ENCODE data around the gene GRM1.

Gene GRM1

GRCh38 chr6:146041282-146041681 is 12.4 kb downstream of the GRM1 start:
- Histone ChIP-seq H3K9me3 (peaks cover 0 to 23% (median 11%) of the 10 kb centered on the region in 3 donors), H3K4me3 (no peak overlapping the region), H3K27ac (no peak overlapping the region), H3K27me3 (no peaks in the 10 kb centered on the region), H3K36me3 (no peaks in the 10 kb centered on the region), H3K4me1 (no peaks in the 10 kb centered on the region)
- intact Hi-C loops (cut with DNase I; ENCODE audit: low total_unique reads), result no loop called here
- no peak for DNase-seq
- TF ChIP-seq CTCF (IDR thresholded peaks at IDR 0.05), result no peak

GRCh38 chr6:146047371-146047770 is 18.5 kb downstream of the GRM1 start:
- H3K4me1 ChIP-seq, result no peaks in the 10 kb centered on the region
- no peak overlapping the region for H3K4me3 ChIP-seq
- no peaks in the 10 kb centered on the region for H3K36me3 ChIP-seq
- H3K27ac ChIP-seq, result no peak overlapping the region
- no peak for TF ChIP-seq CTCF (IDR thresholded peaks at IDR 0.05)
- intact Hi-C loops (cut with DNase I; ENCODE audit: low total_unique reads), result no loop called here
- no peak for DNase-seq
- H3K9me3 ChIP-seq, result no peaks in the 10 kb centered on the region
- H3K27me3 ChIP-seq, result no peaks in the 10 kb centered on the region

- Histone ChIP-seq H3K4me3 (no peak overlapping the region), H3K27me3 (no peaks in the 10 kb centered on the region), H3K36me3 (no peaks in the 10 kb centered on the region), H3K9me3 (no peaks in the 10 kb centered on the region), H3K4me1 (no peaks in the 10 kb centered on the region), H3K27ac (no peak overlapping the region)
- intact Hi-C loops (cut with DNase I; ENCODE audit: low total_unique reads), result no loop called here
- TF ChIP-seq CTCF (IDR thresholded peaks at IDR 0.05), result no peak
- no peak for DNase-seq
Observed at GRCh38 chr6:146050168-146050567, 21.3 kb downstream of the GRM1 start.

- Histone ChIP-seq H3K27ac (no peak overlapping the region), H3K4me3 (no peak overlapping the region), H3K4me1 (no peaks in the 10 kb centered on the region), H3K9me3 (no peaks in the 10 kb centered on the region), H3K36me3 (no peaks in the 10 kb centered on the region), H3K27me3 (no peaks in the 10 kb centered on the region)
- no peak for TF ChIP-seq CTCF (IDR thresholded peaks at IDR 0.05)
- intact Hi-C loops (cut with DNase I; ENCODE audit: low total_unique reads), result no loop called here
- DNase-seq, result no peak
Observed at GRCh38 chr6:146056506-146056905, 27.6 kb downstream of the GRM1 start.

- no peaks in the 10 kb centered on the region for H3K4me1 ChIP-seq
- TF ChIP-seq CTCF (IDR thresholded peaks at IDR 0.05), result no peak
- intact Hi-C loops (cut with DNase I; ENCODE audit: low total_unique reads), result no loop called here
- DNase-seq, result no peak
- H3K9me3 ChIP-seq, result no peaks in the 10 kb centered on the region
- no peaks in the 10 kb centered on the region for H3K27me3 ChIP-seq
- no peak overlapping the region for H3K27ac ChIP-seq
- no peak overlapping the region for H3K4me3 ChIP-seq
- no peaks in the 10 kb centered on the region for H3K36me3 ChIP-seq
Observed at GRCh38 chr6:146065690-146066089, 36.8 kb downstream of the GRM1 start.

- no peak for DNase-seq
- no peak overlapping the region for H3K4me3 ChIP-seq
- no peak overlapping the region for H3K27ac ChIP-seq
- H3K27me3 ChIP-seq, result no peaks in the 10 kb centered on the region
- no peaks in the 10 kb centered on the region for H3K9me3 ChIP-seq
- no peak for TF ChIP-seq CTCF (IDR thresholded peaks at IDR 0.05)
- no peaks in the 10 kb centered on the region for H3K4me1 ChIP-seq
- H3K36me3 ChIP-seq, result no peaks in the 10 kb centered on the region
- intact Hi-C loops (cut with DNase I; ENCODE audit: low total_unique reads), result no loop called here
Observed at GRCh38 chr6:146066506-146066905, 37.6 kb downstream of the GRM1 start.

Measured in tibial artery (tissue), 4 donors.